WTC11 (cell line): ENCODE data around the gene SLC26A2. TPM values are rescaled to one million over a fixed set of nuclear protein-coding genes. Genes with fewer than 3 reads are reported as not detected.

Experiments used
- ATAC-seq: fragments of 200-7000 bp; cut with Tn5 transposase; 2 replicates; pipeline ENCODE4 v1.10.0; 2021; ENCODE audit warnings: mild to moderate bottlenecking, moderate library complexity
- CTCF ChIA-PET: fragments of 300-600 bp; sonication (Branson Sonifier 250); formaldehyde crosslinking; loops from one replicate; lab custom pipeline; 2021; ENCODE audit warnings: antibody characterized with exemption; lab: Charles Lee
- POLR2A ChIA-PET: fragments of 350-600 bp; sonication (Branson Sonifier 250); formaldehyde crosslinking; loops from one replicate; lab custom pipeline; 2021; ENCODE audit warnings: antibody characterized with exemption; lab: Charles Lee
- DNase-seq: peaks from one replicate; pipeline ENCODE4 v3.0.0; 2021; ENCODE audit warnings: low spot score
- H3K27ac Mint-ChIP-seq: 2 replicates; pipeline ENCODE4 v1.8.0; 2021; ENCODE audit warnings: mixed read lengths
- H3K27me3 Mint-ChIP-seq: 2 replicates; pipeline ENCODE4 v1.8.0; 2021; ENCODE audit warnings: low read depth, mild to moderate bottlenecking, moderate library complexity, mixed read lengths
- H3K36me3 Mint-ChIP-seq: 2 replicates; pipeline ENCODE4 v1.8.0; 2021; ENCODE audit warnings: mixed read lengths
- H3K4me1 Mint-ChIP-seq: 2 replicates; pipeline ENCODE4 v1.8.0; 2022; ENCODE audit warnings: mixed read lengths
- H3K4me3 Mint-ChIP-seq: 2 replicates; pipeline ENCODE4 v1.8.0; 2021; ENCODE audit warnings: mild to moderate bottlenecking, moderate library complexity, mixed read lengths
- H3K9me3 Mint-ChIP-seq: 2 replicates; pipeline ENCODE4 v1.8.0; 2021; ENCODE audit warnings: mixed read lengths
- CDX4 ChIP-seq: fragments of 250-450 bp; sonication (Bioruptor Pico); IDR thresholded peaks from 2 replicates; pipeline ENCODE4 v1.9.0; 2021; ENCODE audit warnings: moderate library complexity, mild to moderate bottlenecking, inconsistent platforms, borderline replicate concordance
- CTCF ChIP-seq: fragments of 200-600 bp; IDR thresholded peaks from 2 replicates; pipeline ENCODE4 v1.8.0; 2022; ENCODE audit warnings: antibody characterized with exemption
- FOXK1 ChIP-seq: sonication (generic); formaldehyde crosslinking; IDR thresholded peaks from 2 replicates; pipeline ENCODE4 v1.8.0; 2022; ENCODE audit warnings: mild to moderate bottlenecking, moderate library complexity, missing genetic modification reagents
- GABPB1 ChIP-seq: sonication (generic); formaldehyde crosslinking; IDR thresholded peaks from 2 replicates; pipeline ENCODE4 v1.8.1; 2023; ENCODE audit warnings: mild to moderate bottlenecking, missing genetic modification reagents
- GTF2I ChIP-seq: fragments of 250-450 bp; sonication (Bioruptor Pico); conservative IDR thresholded peaks from 2 replicates; pipeline ENCODE4 v1.4.0; 2021; ENCODE audit warnings: mild to moderate bottlenecking
- HMGA2 ChIP-seq: fragments of 250-450 bp; sonication (Bioruptor Pico); IDR thresholded peaks from 2 replicates; pipeline ENCODE4 v1.4.0; 2021; ENCODE audit warnings: mild to moderate bottlenecking, moderate library complexity
- KAT7 ChIP-seq: sonication (generic); formaldehyde crosslinking; IDR thresholded peaks from 2 replicates; pipeline ENCODE4 v1.8.1; 2023; ENCODE audit warnings: missing genetic modification reagents, mild to moderate bottlenecking, borderline replicate concordance
- MAX ChIP-seq: sonication (generic); formaldehyde crosslinking; IDR thresholded peaks from 2 replicates; pipeline ENCODE4 v1.8.0; 2022; ENCODE audit warnings: mild to moderate bottlenecking, missing genetic modification reagents
- NFE2L1 ChIP-seq: sonication (generic); formaldehyde crosslinking; IDR thresholded peaks from 2 replicates; pipeline ENCODE4 v1.8.1; 2023; ENCODE audit warnings: missing genetic modification reagents
- NR1H2 ChIP-seq: sonication (generic); formaldehyde crosslinking; IDR thresholded peaks from 2 replicates; pipeline ENCODE4 v1.9.0; 2021; ENCODE audit warnings: mild to moderate bottlenecking, moderate library complexity, missing genetic modification reagents
- NR2C2 ChIP-seq: sonication (generic); formaldehyde crosslinking; IDR thresholded peaks from 2 replicates; pipeline ENCODE4 v1.8.0; 2022; ENCODE audit warnings: mild to moderate bottlenecking, missing genetic modification reagents
- PRDM15 ChIP-seq: sonication (generic); formaldehyde crosslinking; IDR thresholded peaks from 2 replicates; pipeline ENCODE4 v1.8.0; 2022; ENCODE audit warnings: missing genetic modification reagents
- RELA ChIP-seq: sonication (generic); formaldehyde crosslinking; IDR thresholded peaks from 2 replicates; pipeline ENCODE4 v1.8.1; 2022; ENCODE audit warnings: missing genetic modification reagents, mild to moderate bottlenecking, borderline replicate concordance
- ZBTB21 ChIP-seq: sonication (generic); formaldehyde crosslinking; IDR thresholded peaks from 2 replicates; pipeline ENCODE4 v1.8.1; 2023; ENCODE audit warnings: mild to moderate bottlenecking, missing genetic modification reagents, borderline replicate concordance
- ZNF396 ChIP-seq: fragments of 250-450 bp; sonication (Bioruptor Pico); IDR thresholded peaks from 2 replicates; pipeline ENCODE4 v1.8.0; 2021; ENCODE audit warnings: mild to moderate bottlenecking, moderate library complexity, borderline replicate concordance
- ZNF532 ChIP-seq: fragments of 250-450 bp; sonication (Bioruptor Pico); IDR thresholded peaks from 2 replicates; pipeline ENCODE4 v1.9.0; 2021; ENCODE audit warnings: mild to moderate bottlenecking, borderline replicate concordance
- total RNA-seq: library from RNA; stranded (reverse); gene quantifications from 3 replicates; pipeline ENCODE4 v1.2.3, GENCODE V29; 2021

The SLC26A2 gene
- total RNA-seq, 1 experiment from 2014 or later = 11.1 TPM

GRCh38 chr5:149961186-149961685 is 678 bp downstream of the SLC26A2 start:
- Mint-ChIP-seq H3K36me3 (no peaks in the 10 kb centered on the region), H3K9me3 (no peaks in the 10 kb centered on the region), H3K4me1 (peaks cover 19% of the 10 kb centered on the region), H3K4me3 (peak overlapping the region; percentile 79), H3K27ac (no peak overlapping the region), H3K27me3 (peaks cover 8% of the 10 kb centered on the region; the same call in 1 of the 2 replicates)
- no peak for DNase-seq
- TF ChIP-seq ZBTB21 (CRISPR knock-in tag) (no peak), KAT7 (0 out of 2 replicates have a peak, but pooled peaks have one; percentile 20)
- ChIA-PET POLR2A (no interaction called here), CTCF (interaction anchor here (0.5 to 5.7 kb wide), 16 partner anchors 10 to 325 kb away, joined by 3 to 60 read pairs (median 8); partner anchors contain the start of genes HMGXB3 and TIGD6)
- ATAC-seq = no peak

GRCh38 chr5:149961957-149962409 is 1.4 kb downstream of the SLC26A2 start:
- no peaks in the 10 kb centered on the region for H3K9me3 Mint-ChIP-seq
- no peak overlapping the region for H3K27ac Mint-ChIP-seq
- H3K4me3 Mint-ChIP-seq = peak overlapping the region; percentile 79
- ATAC-seq (no peak), DNase-seq (no peak)
- ChIA-PET POLR2A (interaction anchor here (0.8 kb wide), 1 partner anchor 35 kb away, joined by 3 read pairs; no protein-coding TSS in a partner anchor), CTCF (interaction anchor here (0.5 to 5.7 kb wide), 22 partner anchors 10 to 535 kb away, joined by 3 to 60 read pairs (median 4); partner anchors contain the start of genes HMGXB3 and TIGD6)
- peaks cover 19% of the 10 kb centered on the region for H3K4me1 Mint-ChIP-seq
- H3K27me3 Mint-ChIP-seq = peaks cover 8% of the 10 kb centered on the region; the same call in 1 of the 2 replicates
- no peaks in the 10 kb centered on the region for H3K36me3 Mint-ChIP-seq
- no peak for TF ChIP-seq NFE2L1 (CRISPR knock-in tag)
- TF ChIP-seq CTCF = 0 out of 2 replicates have a peak, but pooled peaks have one; percentile 29
- no peak for TF ChIP-seq NR1H2

- no peak for DNase-seq
- no peak for TF ChIP-seq KAT7
- TF ChIP-seq MAX (CRISPR knock-in tag) = no peak
- no peak for TF ChIP-seq ZNF396 (CRISPR knock-in tag)
- TF ChIP-seq GABPB1 (CRISPR knock-in tag) = no peak
- TF ChIP-seq ZNF532 = no peak
- no peak for TF ChIP-seq RELA (CRISPR knock-in tag)
- TF ChIP-seq CDX4 = no peak
- no peak for TF ChIP-seq HMGA2 (CRISPR knock-in tag)
- TF ChIP-seq GTF2I = no peak
- no peak for TF ChIP-seq FOXK1 (CRISPR knock-in tag)
- no peak for TF ChIP-seq PRDM15
- no peak for TF ChIP-seq NR2C2 (CRISPR knock-in tag)
Observed at GRCh38 chr5:149962601-149963300, 2.2 kb downstream of the SLC26A2 start.

More at GRCh38 chr5:149962601-149963300, 2.2 kb downstream of the SLC26A2 start:
- H3K27me3 Mint-ChIP-seq = peaks cover 8% of the 10 kb centered on the region; the same call in 1 of the 2 replicates
- CTCF ChIA-PET = interaction anchor here (0.9 to 5.7 kb wide), 14 partner anchors 27 to 330 kb away, joined by 3 to 60 read pairs (median 6); partner anchors contain the start of genes HMGXB3 and TIGD6
- ATAC-seq = no peak
- no peaks in the 10 kb centered on the region for H3K36me3 Mint-ChIP-seq
- H3K4me1 Mint-ChIP-seq = peaks cover 19% of the 10 kb centered on the region
- H3K27ac Mint-ChIP-seq = no peak overlapping the region
- H3K4me3 Mint-ChIP-seq = no peak overlapping the region
- H3K9me3 Mint-ChIP-seq = no peaks in the 10 kb centered on the region
- POLR2A ChIA-PET = no interaction called here
